Lower leg skin (tissue), 3 donors: ENCODE results near the gene POLR3A.

Source experiments
- CTCF ChIP-seq, 3 donors: fragments of 450-650 bp; IDR thresholded peaks; one replicate each; pipeline ENCODE4 v1.5.1; 2016; ENCODE audit warnings: antibody characterized with exemption in 3 of 3, mild to moderate bottlenecking in 3 of 3, moderate library complexity in 2 of 3
- POLR2A ChIP-seq, 2 donors: fragments of 450-650 bp; IDR thresholded peaks; one replicate each; pipeline ENCODE4 v1.6.1; 2016 to 2017; ENCODE audit warnings: antibody characterized with exemption in 2 of 2, mild to moderate bottlenecking in 1 of 2, moderate library complexity in 1 of 2

GRCh38 chr10:77955136-77955535 is 74.2 kb downstream of the POLR3A start:
- no peak for TF ChIP-seq CTCF (IDR thresholded peaks at IDR 0.05)
- TF ChIP-seq POLR2A (IDR thresholded peaks at IDR 0.05), result no peak
